ENCODE data around the gene SLC11A2. TPM values are rescaled to one million over a fixed set of nuclear protein-coding genes. Genes with fewer than 3 reads are reported as not detected.
A peak's percentile ranks its signal among the peaks of the same experiment; 100 is the strongest.

Gene SLC11A2
- total and polyA plus RNA-seq, 9 of the 15 experiments (the other 6 are each of a cell fraction or from before 2014, with no cell fraction given), result 21.1 to 54.0 (median 32.9) TPM

- intact Hi-C loops (cut with micrococcal nuclease) (loop anchor here (5.0 kb wide), 1 partner anchor 100 kb away; a partner anchor contains a TSS), in situ Hi-C loops (cut with MboI) (no loop called here)
- Histone ChIP-seq H3K9me1 (ENCODE audit: control insufficient read depth, insufficient read depth, low read length) (no peaks in the 10 kb centered on the region), H2AFZ (ENCODE audit: low read depth, low read length) (no peak overlapping the region), H3K4me3 (no peak overlapping the region), H3K36me3 (ENCODE audit: control insufficient read depth, insufficient read depth, low read length) (no peaks in the 10 kb centered on the region), H3K79me2 (ENCODE audit: control insufficient read depth, insufficient read depth, low read length) (peaks cover 40% of the 10 kb centered on the region), H3K9me3 (replicated peaks; ENCODE audit: control insufficient read depth, insufficient read depth, low read depth, low read length) (no peaks in the 10 kb centered on the region), H3K4me2 (ENCODE audit: insufficient read depth, low read length) (no peak overlapping the region), H3K4me1 (replicated peaks in 1 of 2; ENCODE audit: control insufficient read depth in 2 of 2, insufficient read depth in 2 of 2, low read length in 2 of 2) (peaks cover 28% of the 10 kb centered on the region in 2 experiments), H4K20me1 (replicated peaks; ENCODE audit: control insufficient read depth, insufficient read depth, low read length) (no peaks in the 10 kb centered on the region), H3K27ac (ENCODE audit: extremely low read depth, low read depth, low read length) (no peak overlapping the region), H3K9ac (ENCODE audit: insufficient read depth in 1 of 2, low read depth in 2 of 2, low read length in 2 of 2) (0 out of 4 replicates have a peak overlapping the region, but pooled peaks of 1 of the 2 experiments have one; percentile 13), H3K27me3 (ENCODE audit: control insufficient read depth in 2 of 2, insufficient read depth in 2 of 2, low read length in 2 of 2) (no peaks in the 10 kb centered on the region)
- no peak for TF ChIP-seq RBBP5 (IDR thresholded peaks at IDR 0.05; ENCODE audit: borderline replicate concordance, insufficient read depth, low read length, poor library complexity, severe bottlenecking)
- TF ChIP-seq ZBTB33 (CRISPR knock-in tag; IDR thresholded peaks at IDR 0.05), result peak; percentile 42; the same call in 1 of the 2 replicates
- TF ChIP-seq HOXB6 (CRISPR knock-in tag; IDR thresholded peaks at IDR 0.05; ENCODE audit: borderline replicate concordance), result no peak
- POLR2A ChIA-PET, result interaction anchor here (0.6 to 2.3 kb wide), 6 partner anchors 10 to 389 kb away, joined by 3 to 8 read pairs (median 4); a partner anchor contains a TSS
- CTCF ChIA-PET (ENCODE audit: low intra/inter-chr PET ratio), result interaction anchor here (2.0 to 2.3 kb wide), 2 partner anchors 202 to 262 kb away, joined by 5 to 10 read pairs; no protein-coding TSS in a partner anchor
- FAIRE-seq, result no peak
- no peak for DNase-seq (ENCODE audit: extremely low read depth in 1 of 4, low spot score in 3 of 4)
- BruUV-seq (replicated peaks), result no TSS peak
- 96% methylated on average over 11 of the region's 15 CpGs for WGBS (ENCODE audit: insufficient coverage, low coverage, missing lambda C conversion rate)
- no peak for ATAC-seq
These were observed 1.2 kb upstream of the SLC11A2 start for GRCh38 chr12:51027342-51027835.
